ENCODE data around the gene UBR3. TPM values are rescaled to one million over a fixed set of nuclear protein-coding genes. Genes with fewer than 3 reads are reported as not detected.

The UBR3 gene
- total RNA-seq, 6 experiments from 2014 or later: 30.1 to 46.3 (median 40.5) TPM

- TF ChIP-seq CTCF (IDR thresholded peaks at IDR 0.05): no peak
- no peak for DNase-seq
- no peak overlapping the region for H3K27ac Mint-ChIP-seq
- H3K27me3 Mint-ChIP-seq (ENCODE audit: insufficient read depth): 0 out of 2 replicates have a peak, but pooled peaks cover 1% of the 10 kb centered on the region
- no peaks in the 10 kb centered on the region for H3K36me3 Mint-ChIP-seq (ENCODE audit: low read depth)
- no peak overlapping the region for H3K4me3 Mint-ChIP-seq
- H3K9me3 Mint-ChIP-seq: no peaks in the 10 kb centered on the region
- no peaks in the 10 kb centered on the region for H3K4me1 Mint-ChIP-seq (ENCODE audit: low read depth)
These were observed 261.5 kb downstream of the UBR3 start for GRCh38 chr2:170088776-170089175.

GRCh38 chr2:170090229-170090628, 263.0 kb downstream of the UBR3 start:
- H3K4me3 Mint-ChIP-seq: no peak overlapping the region
- 0 out of 2 replicates have a peak, but pooled peaks cover 1% of the 10 kb centered on the region for H3K27me3 Mint-ChIP-seq (ENCODE audit: insufficient read depth)
- DNase-seq: no peak
- H3K4me1 Mint-ChIP-seq (ENCODE audit: low read depth): no peaks in the 10 kb centered on the region
- no peaks in the 10 kb centered on the region for H3K36me3 Mint-ChIP-seq (ENCODE audit: low read depth)
- H3K9me3 Mint-ChIP-seq: no peaks in the 10 kb centered on the region
- no peak overlapping the region for H3K27ac Mint-ChIP-seq
- TF ChIP-seq CTCF (IDR thresholded peaks at IDR 0.05): no peak

DNA sequence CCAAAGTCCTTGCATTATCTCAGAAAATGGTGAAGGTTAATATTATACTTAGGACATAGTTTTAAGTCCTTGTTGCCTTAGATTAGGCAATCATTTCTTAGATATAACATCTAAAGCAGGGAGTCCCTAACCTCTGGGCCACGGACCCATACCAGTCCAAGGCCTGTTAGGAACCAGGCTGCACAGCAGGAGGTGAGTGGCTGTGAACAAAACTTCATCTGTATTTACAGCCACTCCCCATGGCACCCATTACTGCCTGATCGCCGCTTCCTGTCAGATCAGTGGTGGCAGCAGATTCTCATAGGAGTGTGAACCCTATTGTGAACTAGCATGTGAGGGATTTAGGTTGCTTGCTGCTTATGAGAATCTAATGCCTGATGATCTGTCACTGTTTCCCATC, 264.2 kb downstream of the UBR3 start:
- H3K4me3 Mint-ChIP-seq: no peak overlapping the region
- H3K27ac Mint-ChIP-seq: no peak overlapping the region
- DNase-seq: no peak
- H3K4me1 Mint-ChIP-seq (ENCODE audit: low read depth): no peaks in the 10 kb centered on the region
- H3K36me3 Mint-ChIP-seq (ENCODE audit: low read depth): no peaks in the 10 kb centered on the region
- no peaks in the 10 kb centered on the region for H3K9me3 Mint-ChIP-seq
- no peak for TF ChIP-seq CTCF (IDR thresholded peaks at IDR 0.05)
- H3K27me3 Mint-ChIP-seq (ENCODE audit: insufficient read depth): 0 out of 2 replicates have a peak, but pooled peaks cover 1% of the 10 kb centered on the region

DNA sequence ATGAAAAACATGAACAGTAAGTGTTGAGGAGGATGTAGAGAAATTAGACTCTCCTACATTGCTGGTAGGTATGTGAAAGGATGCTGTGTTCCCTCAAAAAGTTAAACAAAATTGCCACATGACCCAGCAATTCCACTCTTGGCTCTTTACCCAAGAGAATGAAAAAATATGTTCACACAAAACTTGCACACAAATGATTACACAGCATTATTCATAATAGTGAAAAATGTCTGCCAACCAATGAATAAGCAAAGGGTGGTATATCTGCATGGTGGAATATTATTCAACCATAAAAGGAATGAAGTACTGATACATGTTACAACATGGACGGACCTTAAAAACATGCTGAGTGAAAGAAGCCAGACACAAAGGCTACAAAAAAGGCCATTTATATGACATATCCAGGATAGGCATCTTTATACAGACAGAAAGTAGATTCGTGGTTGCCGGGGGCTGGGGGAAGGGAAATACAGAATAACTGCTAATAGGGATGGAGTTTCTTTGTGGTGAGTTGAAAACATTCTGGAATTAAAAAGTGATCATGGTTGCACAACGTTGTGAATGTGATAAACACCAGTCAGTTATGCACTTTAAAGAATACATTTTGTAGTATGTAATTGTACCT, 265.3 kb downstream of the UBR3 start:
- no peaks in the 10 kb centered on the region for H3K4me1 Mint-ChIP-seq (ENCODE audit: low read depth)
- DNase-seq: no peak
- H3K27me3 Mint-ChIP-seq (ENCODE audit: insufficient read depth): 0 out of 2 replicates have a peak, but pooled peaks cover 1% of the 10 kb centered on the region
- TF ChIP-seq CTCF (IDR thresholded peaks at IDR 0.05): no peak
- no peaks in the 10 kb centered on the region; the same call in 1 of the 2 replicates for H3K9me3 Mint-ChIP-seq
- no peak overlapping the region for H3K4me3 Mint-ChIP-seq
- H3K27ac Mint-ChIP-seq: no peak overlapping the region
- H3K36me3 Mint-ChIP-seq (ENCODE audit: low read depth): no peaks in the 10 kb centered on the region

DNA sequence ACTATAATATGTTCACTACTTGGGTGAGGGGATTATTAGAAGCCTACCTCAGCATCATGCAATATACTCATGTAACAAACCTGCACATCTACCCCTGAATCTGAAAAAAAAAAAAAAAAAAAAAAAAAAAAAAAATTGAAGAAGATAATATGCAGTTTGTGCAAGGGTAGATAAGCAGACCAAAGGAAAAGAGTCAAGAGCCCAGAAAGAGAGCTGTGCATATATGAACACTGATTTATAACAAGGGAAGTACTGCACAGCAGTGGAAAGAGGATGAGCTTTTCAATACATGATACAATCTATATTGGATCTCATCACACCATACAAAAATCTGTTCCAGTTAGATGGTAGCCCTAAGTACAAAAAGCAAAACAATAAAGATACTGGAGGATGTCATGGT, 268.1 kb downstream of the UBR3 start:
- Mint-ChIP-seq H3K27me3 (ENCODE audit: insufficient read depth) (0 out of 2 replicates have a peak, but pooled peaks cover 1% of the 10 kb centered on the region), H3K27ac (no peak overlapping the region), H3K36me3 (ENCODE audit: low read depth) (no peaks in the 10 kb centered on the region), H3K9me3 (no peaks in the 10 kb centered on the region; the same call in 1 of the 2 replicates), H3K4me1 (ENCODE audit: low read depth) (no peaks in the 10 kb centered on the region), H3K4me3 (no peak overlapping the region)
- no peak for DNase-seq
- no peak for TF ChIP-seq CTCF (IDR thresholded peaks at IDR 0.05)

Data from HFFc6 (cell line).